KMS-11 (cell line): ENCODE measurements around the gene THRAP3.

Experiments used
- H2AFZ ChIP-seq: fragments of 200-600 bp; sonication (generic); 2 replicates; pipeline ENCODE4 v1.6.1; 2016; ENCODE audit warnings: antibody characterized with exemption, mixed run types, low read depth
- H3K27ac ChIP-seq: fragments of 200-600 bp; sonication (generic); 2 replicates; pipeline ENCODE4 v1.6.1; 2016; ENCODE audit warnings: mild to moderate bottlenecking, mixed run types
- H3K27me3 ChIP-seq: fragments of 200-600 bp; sonication (generic); 2 replicates; pipeline ENCODE4 v1.6.1; 2017; ENCODE audit warnings: mild to moderate bottlenecking, low read depth, mixed run types, moderate library complexity; ENCODE audit not compliant: insufficient read depth
- H3K36me3 ChIP-seq: fragments of 200-600 bp; sonication (generic); 2 replicates; pipeline ENCODE4 v1.6.1; 2017; ENCODE audit warnings: mild to moderate bottlenecking, mixed run types; ENCODE audit not compliant: insufficient read depth
- H3K4me1 ChIP-seq: fragments of 200-600 bp; sonication (generic); 2 replicates; pipeline ENCODE4 v1.6.1; 2016; ENCODE audit warnings: mild to moderate bottlenecking, low read depth, mixed run types; ENCODE audit not compliant: poor library complexity, severe bottlenecking
- H3K4me2 ChIP-seq: fragments of 200-600 bp; sonication (generic); 2 replicates; pipeline ENCODE4 v1.7.0; 2016; ENCODE audit warnings: mild to moderate bottlenecking, mixed run types
- H3K4me3 ChIP-seq: fragments of 200-600 bp; sonication (generic); IDR thresholded peaks from 2 replicates; pipeline ENCODE4 v1.6.1; 2017; ENCODE audit warnings: low read depth, low read length, mixed read lengths; ENCODE audit not compliant: insufficient read depth
- H3K79me2 ChIP-seq: fragments of 200-600 bp; sonication (generic); 2 replicates; pipeline ENCODE4 v1.6.1; 2016; ENCODE audit warnings: low read depth, mixed run types; ENCODE audit not compliant: insufficient read depth
- H3K9ac ChIP-seq: fragments of 200-600 bp; sonication (generic); 2 replicates; pipeline ENCODE4 v1.6.1; 2016; ENCODE audit warnings: mild to moderate bottlenecking, mixed run types
- H4K20me1 ChIP-seq: fragments of 200-600 bp; sonication (generic); 2 replicates; pipeline ENCODE4 v1.6.1; 2016; ENCODE audit warnings: mild to moderate bottlenecking, mixed run types; ENCODE audit not compliant: insufficient read depth
- TF ChIP-seq, protein P1 (sequence below): fragments of 200-600 bp; sonication (generic); conservative IDR thresholded peaks from 2 replicates; pipeline ENCODE4 v1.6.1; 2017; ENCODE audit warnings: low read depth, mild to moderate bottlenecking, antibody characterized with exemption, low read length, moderate library complexity, mixed read lengths

THRAP3 gene

DNA sequence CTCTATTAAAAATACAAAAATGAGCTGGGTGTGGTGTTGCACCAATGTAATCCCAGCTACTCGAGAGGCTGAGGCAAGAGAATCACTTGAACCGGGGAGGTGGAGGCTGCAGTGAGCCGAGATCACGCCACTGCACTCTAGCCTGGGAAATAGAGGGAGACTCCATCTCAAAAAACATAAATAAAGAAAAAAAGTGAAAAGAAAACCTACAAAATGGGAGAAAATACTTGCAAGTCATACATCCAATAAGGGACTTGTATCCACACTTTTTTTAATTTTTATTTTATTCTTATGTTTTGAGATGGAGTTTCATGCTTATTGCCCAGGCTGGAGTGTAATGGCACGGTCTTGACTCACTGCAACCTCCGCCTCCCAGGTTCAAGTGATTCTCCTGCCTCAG is 52.4 kb downstream of the THRAP3 start:
- no peak overlapping the region for H3K4me3 ChIP-seq
- H3K4me2 ChIP-seq, result no peak overlapping the region
- no peaks in the 10 kb centered on the region for H3K36me3 ChIP-seq
- H3K27ac ChIP-seq, result no peak overlapping the region
- H3K79me2 ChIP-seq, result peaks cover 5% of the 10 kb centered on the region; the same call in 1 of the 2 replicates
- peaks cover 4% of the 10 kb centered on the region; the same call in 1 of the 2 replicates for H4K20me1 ChIP-seq
- H3K9ac ChIP-seq, result no peak overlapping the region
- H3K27me3 ChIP-seq, result no peaks in the 10 kb centered on the region
- H2AFZ ChIP-seq, result no peak overlapping the region
- TF ChIP-seq, protein P1, sequence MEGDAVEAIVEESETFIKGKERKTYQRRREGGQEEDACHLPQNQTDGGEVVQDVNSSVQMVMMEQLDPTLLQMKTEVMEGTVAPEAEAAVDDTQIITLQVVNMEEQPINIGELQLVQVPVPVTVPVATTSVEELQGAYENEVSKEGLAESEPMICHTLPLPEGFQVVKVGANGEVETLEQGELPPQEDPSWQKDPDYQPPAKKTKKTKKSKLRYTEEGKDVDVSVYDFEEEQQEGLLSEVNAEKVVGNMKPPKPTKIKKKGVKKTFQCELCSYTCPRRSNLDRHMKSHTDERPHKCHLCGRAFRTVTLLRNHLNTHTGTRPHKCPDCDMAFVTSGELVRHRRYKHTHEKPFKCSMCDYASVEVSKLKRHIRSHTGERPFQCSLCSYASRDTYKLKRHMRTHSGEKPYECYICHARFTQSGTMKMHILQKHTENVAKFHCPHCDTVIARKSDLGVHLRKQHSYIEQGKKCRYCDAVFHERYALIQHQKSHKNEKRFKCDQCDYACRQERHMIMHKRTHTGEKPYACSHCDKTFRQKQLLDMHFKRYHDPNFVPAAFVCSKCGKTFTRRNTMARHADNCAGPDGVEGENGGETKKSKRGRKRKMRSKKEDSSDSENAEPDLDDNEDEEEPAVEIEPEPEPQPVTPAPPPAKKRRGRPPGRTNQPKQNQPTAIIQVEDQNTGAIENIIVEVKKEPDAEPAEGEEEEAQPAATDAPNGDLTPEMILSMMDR, result no peak
- peaks cover 3% of the 10 kb centered on the region for H3K4me1 ChIP-seq

DNA sequence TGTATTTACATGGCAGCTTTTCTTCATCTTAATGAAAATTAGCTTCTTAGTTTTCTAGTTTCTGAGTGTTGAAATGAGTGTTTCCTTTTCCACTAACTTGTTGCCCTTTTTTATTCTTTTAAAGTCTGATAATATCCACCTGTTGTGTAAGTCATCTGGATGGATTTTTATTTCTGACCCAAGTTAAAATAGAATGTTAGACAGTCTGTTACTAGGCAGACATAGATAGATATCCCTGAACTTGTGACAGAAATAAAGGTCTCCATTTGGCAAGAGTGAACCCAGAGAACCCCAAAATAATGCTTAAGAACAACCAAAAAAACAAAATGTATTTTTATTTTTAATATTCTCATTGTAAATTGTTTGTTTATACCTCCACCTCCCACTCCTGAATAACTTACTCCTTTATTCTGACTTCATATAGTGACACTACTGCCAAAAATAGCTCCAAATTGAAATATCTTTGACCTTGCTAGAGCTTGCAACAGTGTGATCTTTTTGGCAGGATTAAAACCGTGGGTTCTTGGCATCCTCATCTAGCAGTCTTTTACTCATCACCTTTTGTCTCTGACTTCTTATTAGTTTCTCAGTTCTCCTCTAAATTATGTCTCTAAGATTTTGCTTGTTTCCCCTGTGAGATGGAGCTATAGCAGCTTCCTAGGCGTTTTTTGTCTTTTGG is 55.0 kb downstream of the THRAP3 start:
- no peaks in the 10 kb centered on the region for H3K27me3 ChIP-seq
- no peak overlapping the region for H3K9ac ChIP-seq
- H3K79me2 ChIP-seq, result peaks cover 1% of the 10 kb centered on the region; the same call in 1 of the 2 replicates
- no peak overlapping the region for H3K4me3 ChIP-seq
- H3K4me1 ChIP-seq, result peaks cover 3% of the 10 kb centered on the region
- H3K36me3 ChIP-seq, result no peaks in the 10 kb centered on the region
- H3K4me2 ChIP-seq, result no peak overlapping the region
- H4K20me1 ChIP-seq, result no peaks in the 10 kb centered on the region
- TF ChIP-seq, protein P1, result no peak
- H3K27ac ChIP-seq, result no peak overlapping the region
- no peak overlapping the region for H2AFZ ChIP-seq

DNA sequence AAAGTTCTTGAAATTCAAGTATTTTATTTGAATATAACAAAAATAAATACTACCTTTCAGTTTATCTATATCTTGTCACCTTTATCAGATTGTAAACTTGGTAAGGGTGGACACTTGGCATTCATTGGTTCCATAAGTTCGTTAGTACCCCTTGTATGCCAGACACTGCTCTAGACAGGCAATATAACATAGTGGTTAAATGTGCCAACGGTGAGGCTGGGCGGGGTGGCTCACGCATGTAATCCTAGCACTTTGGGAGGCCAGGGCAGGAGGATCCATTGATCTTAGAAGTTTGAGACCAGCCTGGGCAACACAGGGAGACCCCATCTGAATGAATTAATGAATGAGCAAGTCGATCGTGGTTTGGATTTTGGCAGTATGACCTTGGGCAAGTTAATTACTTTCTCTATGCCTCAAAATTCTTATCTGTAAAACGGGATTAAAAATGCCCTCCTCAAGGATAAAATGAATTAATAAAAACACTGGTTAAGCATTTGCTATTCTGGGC is 55.6 kb downstream of the THRAP3 start:
- TF ChIP-seq, protein P1, result no peak
- H3K27me3 ChIP-seq, result no peaks in the 10 kb centered on the region
- H2AFZ ChIP-seq, result no peak overlapping the region
- H3K4me2 ChIP-seq, result no peak overlapping the region
- no peaks in the 10 kb centered on the region for H3K36me3 ChIP-seq
- H3K4me1 ChIP-seq, result peaks cover 5% of the 10 kb centered on the region
- H3K9ac ChIP-seq, result no peak overlapping the region
- H3K79me2 ChIP-seq, result no peaks in the 10 kb centered on the region; the same call in 1 of the 2 replicates
- no peak overlapping the region for H3K4me3 ChIP-seq
- H4K20me1 ChIP-seq, result no peaks in the 10 kb centered on the region
- H3K27ac ChIP-seq, result no peak overlapping the region

DNA sequence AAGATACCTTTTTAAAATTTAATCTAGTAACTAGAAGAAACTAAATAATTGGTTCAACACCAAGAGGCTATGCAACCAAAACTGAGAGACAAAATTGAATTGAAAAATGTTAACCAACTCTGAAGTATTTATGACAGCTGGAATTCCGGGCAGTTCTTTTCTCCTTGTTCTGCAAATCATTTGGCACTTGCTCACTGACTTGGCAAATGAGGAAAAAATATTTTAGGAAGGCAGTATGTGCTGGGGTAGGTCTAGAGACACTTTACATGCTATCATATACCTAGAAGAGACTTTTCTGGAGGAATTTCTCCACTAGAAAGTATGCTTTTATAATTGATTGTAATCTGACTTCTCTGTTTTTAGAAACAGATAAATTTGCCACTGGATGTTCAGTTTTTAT is 59.8 kb downstream of the THRAP3 start:
- no peak overlapping the region for H3K4me2 ChIP-seq
- H3K4me3 ChIP-seq, result no peak overlapping the region
- H3K27me3 ChIP-seq, result no peaks in the 10 kb centered on the region
- H3K9ac ChIP-seq, result no peak overlapping the region
- peaks cover 8% of the 10 kb centered on the region; the same call in 1 of the 2 replicates for H3K36me3 ChIP-seq
- no peak overlapping the region for H3K27ac ChIP-seq
- H3K79me2 ChIP-seq, result peaks cover 10% of the 10 kb centered on the region; the same call in 1 of the 2 replicates
- no peak overlapping the region for H2AFZ ChIP-seq
- H3K4me1 ChIP-seq, result peaks cover 19% of the 10 kb centered on the region
- TF ChIP-seq, protein P1, result no peak
- no peaks in the 10 kb centered on the region for H4K20me1 ChIP-seq
